ENCODE data around the gene CR1L.
A peak's percentile ranks its signal among the peaks of the same experiment; 100 is the strongest.

The CR1L gene

GRCh38 chr1:207752456-207752998 lies 107.6 kb downstream of the CR1L start:
- Histone ChIP-seq H3K27me3 (ENCODE audit: insufficient read depth, low read depth, severe bottlenecking) (no peaks in the 10 kb centered on the region), H3K36me3 (peaks cover 11% of the 10 kb centered on the region), H3K9me3 (ENCODE audit: severe bottlenecking) (no peaks in the 10 kb centered on the region), H3K4me3 (ENCODE audit: low read depth, low read length) (peak overlapping the region; percentile 50), H3K27ac (peak overlapping the region; percentile 83)
- 0 out of 2 replicates have a peak, but pooled peaks have one; percentile 1 for TF ChIP-seq CTCF (IDR thresholded peaks at IDR 0.05; ENCODE audit: low read depth, low read length)
- DNase-seq, result peak; percentile 72

GRCh38 chr1:207753611-207754010 lies 108.7 kb downstream of the CR1L start:
- no peak overlapping the region for H3K27ac ChIP-seq
- peaks cover 22% of the 10 kb centered on the region for H3K36me3 ChIP-seq
- DNase-seq, result no peak

GRCh38 chr1:207754011-207754410 lies 109.1 kb downstream of the CR1L start:
- Histone ChIP-seq H3K27me3 (ENCODE audit: insufficient read depth, low read depth, severe bottlenecking) (no peaks in the 10 kb centered on the region), H3K36me3 (peaks cover 26% of the 10 kb centered on the region), H3K27ac (no peak overlapping the region), H3K4me3 (ENCODE audit: low read depth, low read length) (no peak overlapping the region), H3K9me3 (ENCODE audit: severe bottlenecking) (no peaks in the 10 kb centered on the region)
- TF ChIP-seq CTCF (IDR thresholded peaks at IDR 0.05; ENCODE audit: low read depth, low read length), result no peak
- DNase-seq, result no peak

More at GRCh38 chr1:207753611-207754010, 108.7 kb downstream of the CR1L start:
- Histone ChIP-seq H3K4me3 (ENCODE audit: low read depth, low read length) (no peak overlapping the region), H3K9me3 (ENCODE audit: severe bottlenecking) (no peaks in the 10 kb centered on the region), H3K27me3 (ENCODE audit: insufficient read depth, low read depth, severe bottlenecking) (no peaks in the 10 kb centered on the region)
- no peak for TF ChIP-seq CTCF (IDR thresholded peaks at IDR 0.05; ENCODE audit: low read depth, low read length)

DNA sequence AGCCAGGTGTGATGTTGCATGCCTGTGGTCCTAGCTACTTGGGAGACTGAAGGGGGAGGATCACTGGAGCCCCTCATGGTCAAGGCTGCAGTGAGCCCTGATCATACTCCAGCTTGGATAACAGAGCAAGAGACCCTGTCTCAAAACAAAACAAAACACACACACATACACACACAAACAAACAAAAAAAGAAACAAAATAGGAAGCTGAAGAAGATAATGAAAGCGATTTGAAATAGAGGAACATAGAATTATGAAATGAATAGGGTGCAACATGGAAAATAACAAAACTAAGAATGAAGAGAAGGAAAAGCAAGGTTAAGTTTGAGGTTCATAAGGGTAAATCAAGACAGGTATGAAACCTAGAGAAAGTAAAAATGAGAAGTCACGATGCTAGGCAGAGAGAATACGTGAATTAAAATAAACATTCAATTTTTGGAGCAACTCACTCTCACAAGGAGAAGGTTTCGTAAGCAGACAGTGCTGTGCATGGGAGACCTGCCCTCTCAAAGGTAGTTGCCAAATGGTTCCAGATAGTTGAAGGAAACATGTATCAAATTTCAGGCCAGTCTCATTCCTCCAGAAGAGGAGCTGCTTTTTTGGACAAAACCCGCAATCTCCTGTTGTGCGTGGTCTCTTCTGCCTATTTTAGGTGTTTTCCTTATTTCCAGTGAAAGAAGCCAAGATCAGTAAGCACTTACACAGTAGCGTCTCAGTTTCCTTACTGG lies 110.2 kb downstream of the CR1L start:
- no peaks in the 10 kb centered on the region for H3K9me3 ChIP-seq (ENCODE audit: severe bottlenecking)
- no peak for DNase-seq
- H3K36me3 ChIP-seq, result peaks cover 37% of the 10 kb centered on the region
- TF ChIP-seq CTCF (IDR thresholded peaks at IDR 0.05; ENCODE audit: low read depth, low read length), result no peak
- H3K4me3 ChIP-seq (ENCODE audit: low read depth, low read length), result no peak overlapping the region
- no peaks in the 10 kb centered on the region for H3K27me3 ChIP-seq (ENCODE audit: insufficient read depth, low read depth, severe bottlenecking)
- no peak overlapping the region for H3K27ac ChIP-seq

DNA sequence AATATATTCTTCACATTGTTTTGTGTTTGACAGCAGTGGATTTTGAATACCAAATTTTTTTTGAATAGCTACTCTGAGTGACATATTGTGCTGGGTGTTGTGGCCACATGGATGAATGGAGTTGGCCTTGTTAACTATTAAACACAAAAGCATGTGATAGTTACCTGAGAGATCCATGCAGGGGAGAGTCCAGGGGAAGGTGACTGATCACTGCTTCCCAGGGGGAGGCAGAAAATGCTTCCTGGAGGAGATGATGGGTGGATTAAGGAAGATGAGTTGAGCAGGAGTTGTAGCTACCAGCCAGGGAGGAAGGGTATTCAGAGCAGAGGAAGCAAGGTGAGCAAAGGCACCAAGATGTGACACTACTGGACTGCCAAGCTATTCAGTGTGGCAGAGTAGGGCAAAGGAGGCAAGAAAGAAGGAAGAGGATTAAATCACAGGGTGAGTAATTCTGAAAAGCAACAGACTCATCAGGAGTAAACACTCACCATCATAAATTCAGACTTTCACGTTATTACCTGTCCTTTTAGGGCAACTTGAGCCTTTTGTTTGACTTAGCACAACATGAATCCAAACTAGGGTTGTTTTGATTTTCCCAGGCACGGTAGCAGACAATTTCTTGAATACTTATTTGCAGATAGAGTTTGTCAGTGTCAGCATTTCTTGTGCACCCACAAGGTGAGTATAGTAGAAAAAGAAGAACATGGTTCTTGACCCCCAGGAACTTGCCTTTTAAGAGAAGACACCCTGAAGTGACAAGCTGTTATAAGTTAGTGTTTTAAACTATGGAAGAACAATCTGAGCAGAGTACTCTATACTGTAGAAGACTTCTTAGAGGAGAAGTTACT lies 111.1 kb downstream of the CR1L start:
- DNase-seq, result no peak
- H3K4me3 ChIP-seq (ENCODE audit: low read depth, low read length), result no peak overlapping the region
- no peak overlapping the region for H3K27ac ChIP-seq
- TF ChIP-seq CTCF (IDR thresholded peaks at IDR 0.05; ENCODE audit: low read depth, low read length), result no peak
- H3K27me3 ChIP-seq (ENCODE audit: insufficient read depth, low read depth, severe bottlenecking), result no peaks in the 10 kb centered on the region
- peaks cover 43% of the 10 kb centered on the region for H3K36me3 ChIP-seq
- no peaks in the 10 kb centered on the region for H3K9me3 ChIP-seq (ENCODE audit: severe bottlenecking)
